Fibroblast of gingiva (primary cell): ENCODE results near the gene PHLDB3.
"Not testable (repeated sequence)": the region's sequence is repeated elsewhere in the genome, so short reads cannot be mapped to it uniquely, and the experiment has no call there.

Source experiments
- DNase-seq: peaks from one replicate; pipeline ENCODE4 v3.0.0-alpha.2; 2011; ENCODE audit warnings: low read depth

Gene PHLDB3

GRCh38 chr19:43504426-43505185 lies at the start of gene PHLDB3:
PHLDB3 (minus strand) TSS chr19:43504746; CDS start chr19:43504118, 628 bp downstream.
- DNase-seq, result no peak

GRCh38 chr19:43553656-43554055 lies 49.1 kb upstream of the PHLDB3 start:
- DNase-seq, result no peak

- no peak for DNase-seq
These were observed 48.1 kb upstream of the PHLDB3 start for GRCh38 chr19:43552616-43553015.

GRCh38 chr19:43552198-43552450 lies 47.6 kb upstream of the PHLDB3 start:
- DNase-seq, result no peak

- DNase-seq, result no peak
These were observed 47.1 kb upstream of the PHLDB3 start for GRCh38 chr19:43551399-43552197.

GRCh38 chr19:43548706-43549105 lies 44.2 kb upstream of the PHLDB3 start:
- DNase-seq, result no peak

GRCh38 chr19:43547926-43548325 lies 43.4 kb upstream of the PHLDB3 start:
- not testable (repeated sequence) for DNase-seq

- no peak for DNase-seq
These were observed 42.0 kb upstream of the PHLDB3 start for GRCh38 chr19:43546581-43546980.

- no peak for DNase-seq
These were observed 41.4 kb upstream of the PHLDB3 start for GRCh38 chr19:43545981-43546380.

GRCh38 chr19:43545276-43545675 lies 40.7 kb upstream of the PHLDB3 start:
- DNase-seq, result no peak

- DNase-seq, result no peak
These were observed 39.5 kb upstream of the PHLDB3 start for GRCh38 chr19:43544077-43544476.

GRCh38 chr19:43541920-43542650 lies 37.5 kb upstream of the PHLDB3 start:
- DNase-seq, result no peak

GRCh38 chr19:43540381-43540780 lies 35.8 kb upstream of the PHLDB3 start:
- no peak for DNase-seq

GRCh38 chr19:43538922-43539321 lies 34.4 kb upstream of the PHLDB3 start:
- no peak for DNase-seq

- DNase-seq, result peak; percentile 62
These were observed 30.5 kb upstream of the PHLDB3 start for GRCh38 chr19:43534816-43535761.

- no peak for DNase-seq
These were observed 29.8 kb upstream of the PHLDB3 start for GRCh38 chr19:43534305-43534815.

- DNase-seq, result peak; percentile 100
These were observed 29.2 kb upstream of the PHLDB3 start for GRCh38 chr19:43533546-43534304.

GRCh38 chr19:43532962-43533545 lies 28.5 kb upstream of the PHLDB3 start, which contains the start of gene ZNF575:
ZNF575 (plus strand) TSS chr19:43533188; CDS start chr19:43534423, 1,235 bp downstream.
- peak; percentile 94 for DNase-seq

- no peak for DNase-seq
These were observed 28.0 kb upstream of the PHLDB3 start for GRCh38 chr19:43532571-43532961.
